Activated naive CD4-positive, alpha-beta T cell treated with Interleukin-2 at 50 U/mL for 16 hours (primary cell): Measurements from ENCODE around the gene ETDB.
"Not testable (repeated sequence)": the region's sequence is repeated elsewhere in the genome, so short reads cannot be mapped to it uniquely, and the experiment has no call there.

Experiments used
- DNase-seq: peaks from one replicate; pipeline ENCODE4 v3.0.0-alpha.2; 2020

Gene ETDB

DNA sequence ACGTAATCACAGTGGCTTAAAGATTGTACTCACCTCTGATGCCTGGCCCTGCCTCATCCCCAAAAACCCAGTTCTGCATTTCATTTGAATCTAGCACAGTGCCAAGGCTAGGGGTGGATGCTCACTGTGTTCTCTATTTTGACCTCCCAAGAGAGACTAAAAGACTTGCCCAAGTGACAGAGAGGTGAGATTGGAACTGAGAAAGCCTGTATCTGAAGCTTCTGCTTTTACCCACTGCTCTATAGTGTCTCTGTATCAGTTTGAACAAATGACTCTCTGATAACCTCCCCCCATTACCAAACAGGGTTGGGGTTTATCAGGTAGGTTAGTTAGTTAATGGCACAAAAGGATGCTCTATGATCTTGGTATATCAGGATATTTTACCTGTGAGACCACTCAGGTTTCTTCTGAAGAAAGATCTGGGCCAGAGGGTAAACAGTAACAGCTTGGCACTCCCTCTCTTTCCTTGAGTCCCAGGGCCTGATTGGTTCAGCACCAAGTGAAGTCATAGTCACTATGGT is at the start of gene ETDB:
TSS of gene ETDB (minus strand) at position 471 of the 521 bp plus-strand sequence. CDS start 1,265 bp downstream, outside the sequence.
- not testable (repeated sequence) for DNase-seq

DNA sequence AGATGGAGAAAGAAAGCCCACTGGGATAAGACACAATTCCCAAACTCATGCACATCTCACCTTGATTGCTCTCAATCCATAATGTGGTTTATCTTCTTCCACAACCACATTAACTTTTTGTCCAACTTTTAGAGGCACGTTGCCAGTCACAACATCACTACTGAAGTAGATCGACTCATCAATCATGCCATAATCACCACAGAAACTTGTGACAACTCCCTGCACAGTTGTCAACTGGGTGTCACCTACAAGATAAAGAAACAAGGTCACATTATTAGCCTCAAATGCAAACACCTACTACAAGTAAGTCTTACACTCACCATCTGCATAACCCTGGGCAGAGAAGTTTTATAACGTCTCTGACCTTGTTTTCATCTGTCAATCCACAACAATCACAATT is 49.2 kb upstream of the ETDB start:
- DNase-seq, result not testable (repeated sequence)

DNA sequence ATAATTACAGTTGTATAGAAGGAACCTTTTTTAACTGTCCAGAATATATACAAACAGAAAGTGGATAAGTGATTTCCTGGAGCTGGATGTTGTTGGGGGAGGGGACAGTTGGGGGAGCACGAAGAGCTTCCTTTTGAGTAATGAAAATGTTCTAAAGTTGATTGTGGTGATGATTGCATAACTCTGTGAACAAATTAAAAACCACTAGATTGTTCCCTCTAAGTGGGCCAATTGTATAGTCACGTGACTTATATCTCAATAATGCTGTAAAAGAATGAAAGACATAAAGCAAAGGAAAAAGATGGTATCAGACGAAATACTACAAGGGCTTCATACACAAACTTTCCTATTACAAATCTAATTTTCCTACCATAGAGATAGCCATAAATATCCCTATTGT is 48.2 kb upstream of the ETDB start:
- DNase-seq, result no peak

DNA sequence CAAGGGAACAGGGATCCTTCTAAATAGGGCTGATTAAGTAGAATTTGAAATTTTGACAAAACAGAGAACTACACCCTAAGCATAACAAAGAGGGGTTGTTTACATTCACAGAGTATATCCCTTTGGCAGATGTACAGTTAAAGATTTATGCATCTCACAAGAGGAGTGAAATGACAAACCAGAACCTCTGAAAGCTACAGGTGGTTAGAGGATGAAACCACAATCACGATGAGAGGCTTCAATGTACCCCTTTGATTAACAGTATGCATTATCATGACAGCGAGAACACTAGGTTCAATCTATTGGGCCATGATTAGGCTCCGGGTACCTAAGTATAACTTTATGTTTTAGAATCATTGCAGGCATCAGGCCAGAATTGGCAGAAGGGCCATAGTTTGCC is 34.4 kb upstream of the ETDB start:
- DNase-seq, result not testable (repeated sequence)

DNA sequence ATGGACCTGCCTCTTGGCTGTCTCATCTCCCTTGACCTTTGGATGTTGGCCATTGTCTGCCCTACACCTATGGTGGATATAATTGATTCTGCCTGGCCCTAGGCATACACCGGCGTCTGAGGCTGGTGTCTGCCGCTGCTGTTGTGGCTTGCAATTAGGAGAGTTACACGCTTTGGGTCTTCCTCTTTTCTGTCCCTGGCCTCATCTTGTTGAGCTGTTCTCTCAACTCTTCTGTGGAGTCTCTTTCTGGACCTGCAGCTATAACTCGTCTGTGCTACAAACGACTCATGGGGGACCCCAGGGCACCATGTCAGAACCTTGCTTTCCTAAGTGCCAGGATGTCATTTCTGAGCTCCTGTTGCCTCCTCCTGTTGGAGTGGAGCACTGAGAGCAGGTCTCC is 5.8 kb upstream of the ETDB start:
- not testable (repeated sequence) for DNase-seq

DNA sequence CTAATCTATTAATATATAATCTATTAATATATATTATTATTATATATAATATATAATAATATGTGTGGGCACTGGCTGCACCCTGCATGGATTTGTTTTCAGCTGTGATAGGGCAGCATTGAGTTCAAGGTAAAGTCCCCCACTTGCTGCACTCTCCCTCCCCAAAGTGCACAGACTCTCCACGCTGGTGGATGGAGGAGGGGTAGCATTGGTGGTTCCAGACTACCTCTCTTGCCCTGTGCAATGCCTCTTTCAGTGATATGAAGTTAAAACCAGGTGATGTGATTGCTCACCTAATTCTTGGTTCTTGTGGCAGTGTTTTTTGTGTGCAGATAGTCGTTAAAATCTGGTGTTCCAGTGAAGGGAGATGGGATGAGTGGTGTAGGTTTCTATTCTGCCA is 4.3 kb downstream of the ETDB start:
- DNase-seq, result not testable (repeated sequence)

DNA sequence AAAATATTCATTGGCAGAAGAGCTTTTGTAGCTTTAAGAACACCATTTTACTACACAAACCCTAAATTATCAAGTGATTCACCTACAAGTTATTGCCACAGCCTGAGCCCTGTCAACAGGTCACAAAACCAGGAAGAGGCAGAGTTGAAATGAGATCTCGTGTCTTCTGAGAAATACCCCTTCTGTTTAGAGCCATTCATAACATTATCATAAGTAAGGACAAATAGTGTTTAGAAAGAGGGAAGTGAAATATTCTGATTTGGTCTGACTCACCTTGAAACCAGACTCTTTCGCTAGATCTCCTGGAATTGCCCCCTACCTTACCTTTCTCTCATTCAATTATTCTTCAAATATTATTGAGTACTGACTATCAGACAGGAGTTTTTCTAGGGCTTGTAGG is 5.9 kb downstream of the ETDB start:
- no peak for DNase-seq

DNA sequence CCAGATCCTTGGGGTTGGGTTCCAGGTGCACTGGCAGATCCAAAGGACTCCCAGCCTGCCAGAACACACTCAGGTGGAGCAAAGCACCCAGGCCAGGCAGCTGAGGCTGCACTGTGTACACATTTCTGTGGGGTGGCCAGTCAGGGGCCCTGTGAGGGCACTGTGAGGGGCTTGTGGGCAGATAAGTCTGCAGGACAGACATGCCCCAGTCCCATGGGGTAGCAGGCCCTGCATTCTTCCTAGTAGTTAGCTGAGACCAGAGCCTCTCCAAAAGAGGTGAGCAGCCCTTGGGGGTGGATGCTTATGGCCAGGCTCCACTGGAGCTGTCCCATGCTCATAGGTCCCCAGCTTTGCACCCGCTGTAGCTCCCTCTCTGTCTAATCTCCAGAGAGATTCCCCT is 7.6 kb downstream of the ETDB start:
- no peak for DNase-seq

DNA sequence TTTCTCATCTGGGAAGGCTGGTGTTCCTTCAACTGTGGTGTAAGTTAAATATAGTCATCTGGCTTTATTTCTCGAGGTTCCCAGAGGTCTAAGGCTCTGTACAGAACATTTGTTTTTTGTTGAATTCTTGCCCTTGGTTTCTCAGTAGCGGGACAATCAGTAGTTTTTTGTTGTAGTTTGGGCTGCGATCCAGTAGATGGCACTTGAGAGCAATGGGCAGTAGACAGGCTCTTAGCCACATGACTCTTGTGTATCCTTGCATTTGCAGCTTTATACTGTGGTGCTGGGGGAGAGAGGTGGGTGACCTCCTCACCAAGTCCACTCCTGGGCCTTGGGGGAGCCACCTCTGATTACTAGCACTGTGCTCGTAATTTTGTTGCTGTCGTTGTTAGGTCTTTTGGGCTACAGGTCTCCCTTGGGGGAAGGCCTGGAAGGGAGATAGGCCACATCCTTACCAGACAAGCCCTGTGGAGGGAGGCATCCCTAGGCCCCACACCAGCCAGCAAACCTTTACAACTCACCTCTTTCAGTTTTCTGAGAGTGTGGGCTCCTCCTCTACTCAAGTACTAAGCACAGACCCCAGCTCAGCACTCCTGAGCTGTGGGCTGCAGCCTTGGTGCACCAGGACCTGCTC is 8.1 kb downstream of the ETDB start:
- peak; percentile 31 for DNase-seq

DNA sequence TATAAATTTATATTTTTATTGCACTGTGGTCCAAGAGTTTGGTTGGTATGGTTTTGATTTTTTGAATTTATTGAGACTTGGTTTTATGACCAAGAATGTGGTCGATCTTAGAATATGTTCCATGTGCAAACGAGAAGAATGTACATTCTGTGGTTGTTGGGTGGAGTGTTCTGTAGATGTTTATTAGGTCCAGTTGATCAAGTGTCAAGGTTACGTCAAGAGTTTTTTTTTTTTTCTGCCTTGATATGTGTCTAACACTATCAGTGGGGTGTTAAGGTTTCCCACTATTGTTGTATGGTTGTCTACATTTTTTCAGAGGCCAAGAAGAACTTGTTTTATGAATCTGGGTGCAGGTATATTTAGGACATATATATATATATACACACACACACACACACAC is 10.8 kb downstream of the ETDB start:
- DNase-seq, result no peak

DNA sequence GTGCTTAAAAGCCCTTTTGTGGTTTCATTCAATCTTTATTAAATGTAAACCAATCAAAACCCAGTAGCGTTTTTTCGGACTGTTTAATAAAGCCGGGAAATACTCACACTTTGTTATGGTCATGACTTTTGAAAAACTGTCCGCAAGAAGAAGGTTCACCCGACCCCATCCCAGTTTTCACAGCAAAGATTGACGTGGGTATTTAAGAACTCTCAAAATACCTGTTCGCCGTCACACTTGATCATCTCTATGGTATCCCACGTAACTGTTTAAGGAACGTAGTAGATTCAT is 20.9 kb downstream of the ETDB start:
- DNase-seq, result no peak

DNA sequence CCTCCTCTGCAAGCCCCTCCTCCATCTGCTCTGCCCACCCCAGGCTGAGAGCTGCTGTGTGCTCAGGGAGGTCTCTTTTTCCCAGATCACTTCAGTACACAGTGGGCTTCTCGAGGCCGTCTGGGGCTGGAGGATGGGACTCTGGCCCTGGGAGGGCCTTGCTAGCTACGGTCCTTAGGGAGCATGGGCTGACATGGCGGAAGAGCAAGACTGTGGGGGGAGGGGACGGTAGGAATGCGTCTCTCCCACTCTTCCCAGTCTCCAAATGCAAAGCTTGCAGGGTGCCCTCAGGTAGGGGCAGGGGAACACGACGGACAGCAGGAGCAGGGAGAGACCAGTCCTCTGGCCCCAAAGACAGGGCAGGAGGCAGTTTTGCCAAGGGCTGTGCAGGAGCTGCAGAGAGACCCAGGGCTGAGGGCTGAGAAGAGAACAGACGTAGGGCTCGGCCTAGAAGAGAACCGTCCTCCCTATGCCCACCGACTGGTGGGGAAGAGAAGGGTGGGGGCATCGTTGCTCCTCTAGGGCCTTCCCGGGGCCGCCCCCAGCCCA is 23.1 kb downstream of the ETDB start:
- DNase-seq, result not testable (repeated sequence)

DNA sequence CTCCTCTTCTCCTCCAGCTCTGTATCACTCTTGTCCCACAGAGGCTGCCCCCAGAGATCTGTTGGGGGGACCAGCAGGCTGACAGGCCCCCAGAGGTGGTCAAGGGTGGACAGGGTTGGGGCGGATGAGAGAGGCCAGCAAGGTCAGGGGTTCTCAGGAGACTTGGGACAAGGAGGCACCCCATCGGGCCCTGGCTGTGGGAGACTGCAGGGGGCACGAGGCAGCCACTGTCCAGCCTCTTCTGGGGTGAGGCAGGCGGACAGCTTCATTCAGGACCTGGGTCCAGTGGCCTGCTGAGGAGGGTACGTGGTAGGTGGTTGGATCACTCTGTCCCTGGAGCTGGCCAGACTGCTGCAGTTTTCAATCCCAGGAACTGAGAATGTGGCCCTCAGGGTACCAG is 24.6 kb downstream of the ETDB start:
- no peak for DNase-seq

DNA sequence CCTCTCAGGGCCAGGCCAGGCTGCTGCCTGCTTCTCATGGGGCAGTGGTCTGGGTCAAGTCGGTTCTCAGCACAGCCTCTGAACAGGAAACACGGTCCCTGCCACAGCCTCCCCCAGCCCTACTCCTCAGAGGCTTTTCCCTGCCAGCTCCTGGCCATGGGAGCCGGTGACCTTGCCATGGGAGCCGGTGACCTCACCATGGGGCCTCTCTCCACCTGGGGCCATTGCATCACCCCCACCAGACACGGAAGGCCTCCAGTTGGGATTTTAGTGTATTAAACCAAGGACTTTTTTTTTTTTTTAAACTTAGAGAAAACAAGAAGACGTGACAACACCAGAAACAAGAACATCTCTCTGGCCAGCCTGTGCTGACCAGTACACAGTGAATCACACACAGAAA is 25.6 kb downstream of the ETDB start:
- no peak for DNase-seq

DNA sequence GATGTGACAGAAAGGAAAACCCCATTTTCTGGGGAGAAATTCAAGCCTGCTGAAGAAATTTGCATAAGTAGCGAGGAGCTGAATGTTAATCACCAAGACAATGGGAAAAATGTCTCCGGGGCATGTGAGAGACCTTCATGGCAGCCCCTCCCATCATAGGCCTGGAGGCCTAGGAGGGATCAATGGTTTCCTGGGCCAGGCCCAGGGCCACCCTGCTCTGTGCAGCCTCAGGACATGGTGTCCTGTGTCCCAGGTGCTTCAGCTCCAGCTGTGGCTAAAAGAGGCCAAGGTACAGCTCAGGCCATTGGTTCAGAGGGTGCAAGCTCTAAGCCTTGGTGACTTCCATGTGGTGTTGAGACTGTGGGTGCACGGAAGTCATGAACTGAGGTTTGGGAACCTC is 31.2 kb downstream of the ETDB start:
- DNase-seq, result no peak

DNA sequence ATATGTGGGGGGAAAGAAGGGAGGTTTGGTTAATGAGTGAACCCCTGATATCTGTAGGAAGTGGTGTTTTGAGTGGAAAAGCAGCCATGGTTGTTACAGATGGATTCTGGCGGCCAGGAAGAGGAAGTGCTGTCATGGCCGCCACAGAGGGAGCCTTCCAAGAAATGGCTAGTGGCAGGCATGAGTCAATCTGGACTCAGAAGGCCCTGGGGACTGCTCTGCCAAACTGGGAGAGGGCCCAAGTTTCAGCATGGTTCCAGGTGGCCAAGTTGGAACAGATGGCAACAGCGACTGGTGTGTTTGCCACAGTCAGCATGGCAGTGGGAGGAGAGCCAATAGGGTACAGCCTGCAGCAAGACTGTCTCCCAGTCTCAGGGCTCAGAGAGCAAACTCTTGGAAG is 32.5 kb downstream of the ETDB start:
- no peak for DNase-seq

DNA sequence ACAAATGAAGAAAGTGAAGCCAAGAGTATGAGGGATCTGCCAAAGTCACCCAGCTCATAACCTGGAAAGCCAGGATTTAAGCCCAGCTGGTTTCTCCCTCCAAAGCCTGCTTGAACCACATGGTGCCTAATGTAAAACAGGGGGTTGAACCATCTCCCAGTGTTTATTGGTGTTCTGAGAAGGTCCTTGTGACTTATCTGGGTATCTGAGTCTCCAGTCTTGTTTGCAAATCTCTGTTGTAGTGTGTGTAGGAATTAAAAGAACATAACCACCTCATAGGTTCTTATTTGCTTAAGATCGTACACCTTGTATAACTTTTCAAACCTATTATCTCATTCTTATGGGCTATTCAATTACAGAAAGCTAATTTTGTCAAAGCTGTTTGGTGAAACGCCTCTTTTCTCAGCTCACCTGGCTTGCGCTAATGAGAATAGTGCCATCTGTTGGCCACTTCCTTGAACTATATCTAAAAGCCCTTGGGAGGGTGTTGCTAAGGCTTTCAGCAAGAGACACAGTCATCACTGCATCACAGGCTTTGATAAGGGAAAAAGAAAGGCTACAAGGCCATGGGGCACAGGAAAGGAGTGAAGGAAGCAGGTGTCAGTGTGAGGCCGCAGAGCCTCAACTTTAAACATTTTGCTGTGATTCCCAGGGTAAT is 34.0 kb downstream of the ETDB start:
- DNase-seq, result peak; percentile 29

DNA sequence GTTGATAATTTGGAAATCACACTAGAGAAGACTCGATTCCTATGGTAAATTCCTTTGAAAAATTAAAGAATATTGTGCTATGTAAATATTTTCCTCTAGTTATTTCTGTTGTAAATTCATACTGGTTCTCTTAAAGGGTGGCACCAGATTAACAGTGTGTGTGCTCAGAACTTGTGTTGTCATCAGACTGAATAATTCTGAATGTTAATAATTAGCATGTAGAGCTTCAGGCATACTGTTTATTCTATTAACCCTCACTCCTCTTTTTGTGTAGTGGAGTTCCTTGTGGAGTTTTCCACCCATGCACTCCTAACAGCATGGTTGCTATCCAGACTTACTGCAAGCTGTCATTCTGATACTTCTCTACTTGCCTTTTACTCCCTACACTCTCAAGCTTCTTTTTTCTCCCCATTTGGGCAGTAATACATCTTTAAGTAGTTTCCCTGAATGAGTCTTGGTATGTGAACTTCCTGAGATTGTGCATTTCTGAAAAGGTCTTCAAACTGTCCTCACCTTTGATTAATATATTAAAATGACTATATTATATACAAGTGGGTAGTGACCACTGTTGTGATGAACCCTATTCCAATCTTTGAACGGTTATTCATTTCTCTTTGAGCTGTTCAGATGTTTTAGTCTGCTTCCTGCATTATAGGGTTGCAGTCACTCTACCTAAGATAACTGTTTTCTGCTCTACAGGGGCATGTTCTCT is 38.5 kb downstream of the ETDB start:
- no peak for DNase-seq
